ENCODE data around the gene TAF11L13.

DNA sequence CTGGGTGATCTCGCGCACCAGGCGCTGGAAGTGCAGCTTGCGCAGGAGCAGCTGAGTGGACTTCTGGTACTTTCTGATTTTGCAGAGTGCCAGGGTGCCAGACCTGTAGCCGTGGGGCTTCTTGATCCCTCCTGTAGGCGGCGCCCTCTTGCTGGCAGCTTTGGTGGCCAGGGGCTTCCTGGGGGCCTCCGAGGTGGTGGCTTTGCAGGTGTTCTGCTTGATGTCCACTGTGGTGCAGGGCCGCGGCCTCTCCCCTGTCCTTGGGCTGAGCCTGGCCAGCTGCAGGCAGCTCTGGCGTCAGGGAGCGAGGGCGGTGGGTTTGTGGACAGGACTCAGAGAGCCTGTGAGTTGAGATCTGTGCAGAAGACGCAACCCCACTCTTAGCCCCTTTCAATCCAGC lies 38.5 kb downstream of the TAF11L13 start:
- TF ChIP-seq, protein P1, sequence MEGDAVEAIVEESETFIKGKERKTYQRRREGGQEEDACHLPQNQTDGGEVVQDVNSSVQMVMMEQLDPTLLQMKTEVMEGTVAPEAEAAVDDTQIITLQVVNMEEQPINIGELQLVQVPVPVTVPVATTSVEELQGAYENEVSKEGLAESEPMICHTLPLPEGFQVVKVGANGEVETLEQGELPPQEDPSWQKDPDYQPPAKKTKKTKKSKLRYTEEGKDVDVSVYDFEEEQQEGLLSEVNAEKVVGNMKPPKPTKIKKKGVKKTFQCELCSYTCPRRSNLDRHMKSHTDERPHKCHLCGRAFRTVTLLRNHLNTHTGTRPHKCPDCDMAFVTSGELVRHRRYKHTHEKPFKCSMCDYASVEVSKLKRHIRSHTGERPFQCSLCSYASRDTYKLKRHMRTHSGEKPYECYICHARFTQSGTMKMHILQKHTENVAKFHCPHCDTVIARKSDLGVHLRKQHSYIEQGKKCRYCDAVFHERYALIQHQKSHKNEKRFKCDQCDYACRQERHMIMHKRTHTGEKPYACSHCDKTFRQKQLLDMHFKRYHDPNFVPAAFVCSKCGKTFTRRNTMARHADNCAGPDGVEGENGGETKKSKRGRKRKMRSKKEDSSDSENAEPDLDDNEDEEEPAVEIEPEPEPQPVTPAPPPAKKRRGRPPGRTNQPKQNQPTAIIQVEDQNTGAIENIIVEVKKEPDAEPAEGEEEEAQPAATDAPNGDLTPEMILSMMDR (IDR thresholded peaks at IDR 0.05) = no peak
- TF ChIP-seq POLR2A (IDR thresholded peaks at IDR 0.05) = no peak
